LNCAP (cell line): Measurements from ENCODE around the gene SF1.

Experiments used
- CTCF ChIP-seq: fragments of 450-650 bp; IDR thresholded peaks from 2 replicates; pipeline ENCODE4 v1.5.1; 2017; ENCODE audit warnings: mild to moderate bottlenecking

SF1 gene

GRCh38 chr11:64814712-64815187 lies 36.4 kb upstream of the SF1 start:
- no peak for TF ChIP-seq CTCF

GRCh38 chr11:64813826-64814225 lies 35.5 kb upstream of the SF1 start:
- no peak for TF ChIP-seq CTCF

- no peak for TF ChIP-seq CTCF
Observed at GRCh38 chr11:64810891-64811272, 32.5 kb upstream of the SF1 start.

GRCh38 chr11:64810271-64810890 lies 32.0 kb upstream of the SF1 start, which contains the start of gene MEN1:
Gene MEN1 (minus strand): TSS chr11:64810551. CDS start chr11:64810109, 442 bp downstream.
- TF ChIP-seq CTCF: no peak

- no peak for TF ChIP-seq CTCF
Observed at GRCh38 chr11:64809781-64810241, 31.5 kb upstream of the SF1 start.

- no peak for TF ChIP-seq CTCF
Observed at GRCh38 chr11:64805481-64805880, 27.1 kb upstream of the SF1 start.

- TF ChIP-seq CTCF: no peak
Observed at GRCh38 chr11:64804346-64805210, 26.2 kb upstream of the SF1 start.
